Measurements from ENCODE around the gene DHDH. TPM values are rescaled to one million over a fixed set of nuclear protein-coding genes. Genes with fewer than 3 reads are reported as not detected.
A peak's percentile ranks its signal among the peaks of the same experiment; 100 is the strongest.
"Not testable (repeated sequence)": the region's sequence is repeated elsewhere in the genome, so short reads cannot be mapped to it uniquely, and the experiment has no call there.

DHDH gene
- total RNA-seq, 2 experiments from 2014 or later, result 0.96 to 1.1 TPM

DNA sequence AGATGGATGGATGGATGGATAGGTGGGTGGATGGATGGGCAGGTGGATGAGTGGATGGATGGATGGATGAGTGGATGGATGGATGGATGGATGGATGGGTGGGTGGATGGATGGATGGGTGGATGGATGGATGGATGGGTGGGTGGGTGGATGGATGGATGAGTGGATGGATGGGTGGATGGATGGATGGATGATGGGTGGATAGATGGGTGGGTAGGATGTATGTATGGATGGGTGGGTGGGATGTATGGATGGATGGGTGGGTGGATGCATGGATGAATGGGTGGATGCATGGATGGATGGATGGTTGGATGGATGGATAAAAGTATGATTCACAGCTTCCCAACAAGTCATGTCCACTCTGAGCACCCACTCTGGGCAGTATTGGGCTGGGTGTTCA lies 29.7 kb upstream of the DHDH start:
- CTCF ChIA-PET; H3K4me3 Mint-ChIP-seq; DNase-seq; H3K27me3 Mint-ChIP-seq; ATAC-seq; H3K27ac Mint-ChIP-seq; H3K9me3 Mint-ChIP-seq (ENCODE audit: low read depth): not testable (repeated sequence)
- Mint-ChIP-seq H3K4me1 (peaks cover 27% of the 10 kb centered on the region), H3K36me3 (peaks cover 56% of the 10 kb centered on the region)

DNA sequence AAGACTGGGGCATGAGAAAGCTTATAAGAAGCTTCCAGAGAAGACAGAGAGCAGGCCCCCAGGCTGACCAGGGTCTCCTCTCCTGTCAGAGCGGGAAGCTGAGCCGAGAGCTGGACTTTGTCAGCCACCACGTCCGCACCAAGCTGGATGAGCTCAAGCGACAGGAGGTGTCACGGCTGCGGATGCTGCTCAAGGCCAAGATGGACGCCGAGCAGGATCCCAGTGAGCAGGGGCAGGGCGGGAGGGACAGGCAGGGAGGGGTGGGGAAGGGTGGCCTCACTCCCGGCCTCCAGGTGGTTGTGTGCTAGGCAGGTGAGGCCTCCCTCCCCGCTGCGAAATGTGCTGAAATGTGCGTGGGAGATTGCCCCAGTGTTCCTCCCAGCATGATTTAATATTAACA lies 27.8 kb upstream of the DHDH start:
- H3K9me3 Mint-ChIP-seq (ENCODE audit: low read depth), result no peaks in the 10 kb centered on the region
- H3K27ac Mint-ChIP-seq, result no peak overlapping the region
- H3K4me1 Mint-ChIP-seq, result peaks cover 20% of the 10 kb centered on the region
- DNase-seq (no peak), ATAC-seq (no peak)
- peaks cover 64% of the 10 kb centered on the region for H3K36me3 Mint-ChIP-seq
- CTCF ChIA-PET, result no interaction called here
- H3K27me3 Mint-ChIP-seq, result no peaks in the 10 kb centered on the region
- no peak overlapping the region for H3K4me3 Mint-ChIP-seq

DNA sequence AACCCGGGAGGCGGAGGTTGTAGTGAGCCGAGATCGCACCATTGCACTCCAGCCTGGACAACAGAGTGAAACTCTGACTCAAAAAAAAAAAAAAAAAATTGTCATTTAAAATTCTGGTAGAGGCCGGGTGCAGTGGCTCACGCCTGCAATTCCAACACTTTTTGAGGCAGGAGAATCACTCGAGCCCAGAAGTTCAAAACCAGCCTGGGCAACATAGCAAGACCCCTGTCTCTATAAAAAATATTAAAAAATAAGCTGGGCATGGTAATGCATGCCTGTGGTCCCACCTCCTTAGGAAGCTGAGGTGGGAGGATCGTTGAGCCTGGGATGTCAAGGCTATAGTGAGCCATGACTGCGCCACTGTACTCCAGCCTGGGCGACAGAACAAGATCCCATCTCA lies 27.2 kb upstream of the DHDH start:
- ATAC-seq, result no peak
- no peak overlapping the region for H3K4me3 Mint-ChIP-seq
- no peak for DNase-seq
- peaks cover 63% of the 10 kb centered on the region for H3K36me3 Mint-ChIP-seq
- H3K27ac Mint-ChIP-seq, result no peak overlapping the region
- H3K4me1 Mint-ChIP-seq, result peaks cover 15% of the 10 kb centered on the region
- H3K27me3 Mint-ChIP-seq, result no peaks in the 10 kb centered on the region
- H3K9me3 Mint-ChIP-seq (ENCODE audit: low read depth), result no peaks in the 10 kb centered on the region
- CTCF ChIA-PET, result no interaction called here

DNA sequence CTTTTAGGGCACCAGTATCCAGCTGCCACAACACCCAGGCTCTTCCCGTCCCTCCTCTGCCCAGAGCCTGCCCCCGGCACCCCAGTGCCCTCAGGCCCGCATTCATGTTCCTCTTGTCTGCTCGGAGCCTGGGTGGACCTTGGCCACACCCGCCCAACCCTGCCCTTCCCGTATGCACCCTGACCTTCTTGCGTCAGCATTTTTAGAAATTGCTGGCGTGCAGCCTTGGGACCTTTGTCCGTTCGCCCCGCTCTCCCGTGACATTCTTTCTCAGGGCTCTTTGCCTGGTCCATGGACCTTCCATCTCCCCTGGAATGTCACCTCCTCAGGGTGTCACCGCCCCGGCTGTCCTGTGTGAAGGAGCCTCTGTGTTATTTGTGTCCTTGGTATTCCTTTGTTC lies 25.8 kb upstream of the DHDH start:
- no peak overlapping the region for H3K27ac Mint-ChIP-seq
- H3K36me3 Mint-ChIP-seq, result peaks cover 64% of the 10 kb centered on the region

GRCh38 chr19:48909424-48910077 lies 23.9 kb upstream of the DHDH start:
- H3K4me1 Mint-ChIP-seq; H3K27ac Mint-ChIP-seq; H3K9me3 Mint-ChIP-seq (ENCODE audit: low read depth); ATAC-seq; H3K4me3 Mint-ChIP-seq; CTCF ChIA-PET; H3K27me3 Mint-ChIP-seq; DNase-seq: not testable (repeated sequence)
- H3K36me3 Mint-ChIP-seq, result peaks cover 69% of the 10 kb centered on the region

More for the DNA sequence above, 25.8 kb upstream of the DHDH start:
- H3K9me3 Mint-ChIP-seq (ENCODE audit: low read depth), result no peaks in the 10 kb centered on the region
- H3K27me3 Mint-ChIP-seq, result no peaks in the 10 kb centered on the region
- DNase-seq, result no peak
- CTCF ChIA-PET, result no interaction called here
- H3K4me1 Mint-ChIP-seq, result peaks cover 5% of the 10 kb centered on the region
- ATAC-seq, result no peak
- H3K4me3 Mint-ChIP-seq, result no peak overlapping the region

GRCh38 chr19:48910803-48911202 lies 22.7 kb upstream of the DHDH start:
- DNase-seq, result no peak
- CTCF ChIA-PET, result interaction anchor here (0.7 kb wide), 1 partner anchor 60 kb away, joined by 4 read pairs; no protein-coding TSS in a partner anchor
- H3K4me1 Mint-ChIP-seq, result no peaks in the 10 kb centered on the region
- no peak overlapping the region for H3K4me3 Mint-ChIP-seq
- ATAC-seq, result no peak
- H3K27ac Mint-ChIP-seq, result no peak overlapping the region
- H3K9me3 Mint-ChIP-seq (ENCODE audit: low read depth), result no peaks in the 10 kb centered on the region
- H3K27me3 Mint-ChIP-seq, result no peaks in the 10 kb centered on the region
- peaks cover 60% of the 10 kb centered on the region for H3K36me3 Mint-ChIP-seq

- Mint-ChIP-seq H3K4me3 (no peak overlapping the region), H3K27ac (no peak overlapping the region), H3K9me3 (ENCODE audit: low read depth) (no peaks in the 10 kb centered on the region), H3K27me3 (no peaks in the 10 kb centered on the region), H3K36me3 (peaks cover 49% of the 10 kb centered on the region), H3K4me1 (peaks cover 2% of the 10 kb centered on the region)
- ATAC-seq (peak; percentile 69), DNase-seq (no peak)
- CTCF ChIA-PET, result interaction anchor here (0.9 kb wide), 1 partner anchor 11 kb away, joined by 9 read pairs; no protein-coding TSS in a partner anchor
These were observed 20.2 kb upstream of the DHDH start for GRCh38 chr19:48913114-48913889.

- Mint-ChIP-seq H3K27me3 (no peaks in the 10 kb centered on the region), H3K9me3 (ENCODE audit: low read depth) (no peaks in the 10 kb centered on the region), H3K4me3 (no peak overlapping the region), H3K4me1 (peaks cover 2% of the 10 kb centered on the region), H3K27ac (no peak overlapping the region), H3K36me3 (peaks cover 48% of the 10 kb centered on the region)
- no peak for ATAC-seq
- CTCF ChIA-PET, result interaction anchor here (0.9 kb wide), 1 partner anchor 11 kb away, joined by 9 read pairs; no protein-coding TSS in a partner anchor
- DNase-seq, result no peak
These were observed 19.3 kb upstream of the DHDH start for GRCh38 chr19:48914181-48914580.

DNA sequence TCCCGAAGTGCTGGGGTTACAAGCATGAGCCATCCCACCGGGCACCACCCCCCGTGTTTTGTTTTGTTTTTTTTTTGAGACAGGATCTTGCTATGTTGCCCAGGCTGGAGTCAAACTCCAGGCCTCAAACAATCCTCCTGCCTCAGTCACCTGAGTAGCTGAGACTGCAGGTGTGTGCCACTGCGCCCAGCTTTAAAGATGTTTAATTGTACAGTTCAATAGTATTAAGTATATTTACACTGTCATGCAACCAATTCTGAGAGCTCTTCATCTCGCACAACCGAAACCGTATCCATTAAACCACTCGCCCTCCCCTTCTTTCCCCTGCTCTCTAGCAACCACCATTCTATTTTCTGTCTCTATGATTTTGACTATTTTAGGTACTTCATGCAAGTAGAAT lies 17.7 kb upstream of the DHDH start:
- ATAC-seq (no peak), DNase-seq (no peak)
- Mint-ChIP-seq H3K9me3 (ENCODE audit: low read depth) (no peaks in the 10 kb centered on the region), H3K36me3 (peaks cover 39% of the 10 kb centered on the region), H3K27me3 (no peaks in the 10 kb centered on the region), H3K27ac (no peak overlapping the region), H3K4me1 (peaks cover 2% of the 10 kb centered on the region), H3K4me3 (no peak overlapping the region)
- CTCF ChIA-PET, result no interaction called here

- no peak for DNase-seq
- Mint-ChIP-seq H3K27ac (no peak overlapping the region), H3K4me3 (no peak overlapping the region), H3K4me1 (peaks cover 2% of the 10 kb centered on the region), H3K27me3 (no peaks in the 10 kb centered on the region), H3K9me3 (ENCODE audit: low read depth) (no peaks in the 10 kb centered on the region), H3K36me3 (peaks cover 27% of the 10 kb centered on the region)
- no peak for ATAC-seq
- CTCF ChIA-PET, result interaction anchor here (0.9 to 1.1 kb wide), 2 partner anchors 17 to 75 kb away, joined by 3 read pairs; no protein-coding TSS in a partner anchor
These were observed 15.4 kb upstream of the DHDH start for GRCh38 chr19:48918071-48918470.

- Mint-ChIP-seq H3K36me3 (peaks cover 24% of the 10 kb centered on the region), H3K4me3 (no peak overlapping the region), H3K27me3 (no peaks in the 10 kb centered on the region), H3K9me3 (ENCODE audit: low read depth) (no peaks in the 10 kb centered on the region), H3K27ac (no peak overlapping the region), H3K4me1 (peaks cover 2% of the 10 kb centered on the region)
- DNase-seq (peak; percentile 45), ATAC-seq (peak; percentile 47)
- CTCF ChIA-PET, result interaction anchor here (0.8 to 0.9 kb wide), 2 partner anchors 52 to 76 kb away, joined by 3 read pairs; no protein-coding TSS in a partner anchor
These were observed 14.7 kb upstream of the DHDH start for GRCh38 chr19:48918801-48919247.

DNA sequence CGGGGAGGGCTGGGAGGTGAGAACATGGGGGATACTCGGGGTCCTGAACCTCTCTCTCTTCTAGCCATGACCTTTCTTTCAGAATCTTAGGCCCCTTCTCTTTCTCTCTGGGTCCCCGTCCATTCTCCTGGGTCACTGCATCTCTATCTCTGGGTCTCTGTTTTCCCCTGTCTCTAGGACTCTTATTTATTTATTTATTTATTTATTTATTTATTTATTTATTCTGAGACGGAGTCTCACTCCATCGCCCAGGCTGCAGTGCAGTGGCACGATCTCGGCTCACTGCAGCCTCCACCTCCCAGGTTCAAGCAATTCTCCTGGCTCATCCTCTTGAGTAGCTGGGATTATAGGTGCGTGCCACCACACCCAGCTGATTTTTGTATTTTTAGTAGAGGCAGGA lies 14.2 kb upstream of the DHDH start:
- not testable (repeated sequence) for H3K27me3 Mint-ChIP-seq; H3K27ac Mint-ChIP-seq; DNase-seq; H3K4me1 Mint-ChIP-seq; ATAC-seq; H3K9me3 Mint-ChIP-seq (ENCODE audit: low read depth); H3K4me3 Mint-ChIP-seq
- H3K36me3 Mint-ChIP-seq, result peaks cover 22% of the 10 kb centered on the region
- CTCF ChIA-PET, result interaction anchor here (0.8 to 1.5 kb wide), 2 partner anchors 51 kb away, joined by 3 read pairs; no protein-coding TSS in a partner anchor

DNA sequence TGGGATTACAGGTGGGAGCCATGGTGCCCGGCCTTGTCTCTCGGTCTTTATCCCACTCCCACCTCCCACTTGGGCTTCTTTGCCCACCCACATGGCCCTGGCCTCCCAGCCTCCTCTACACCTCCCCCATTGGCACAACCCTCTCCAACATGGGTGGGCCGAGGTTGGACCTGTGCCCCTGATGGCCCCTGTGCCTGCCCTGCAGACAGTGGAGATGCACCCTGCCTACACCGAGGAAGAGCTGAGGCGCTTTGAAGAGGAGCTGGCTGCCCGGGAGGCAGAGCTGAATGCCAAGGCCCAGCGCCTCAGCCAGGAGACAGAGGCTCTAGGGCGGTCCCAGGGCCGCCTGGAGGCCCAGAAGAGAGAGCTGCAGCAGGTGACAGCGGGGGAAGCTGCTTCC lies 12.6 kb upstream of the DHDH start:
- ATAC-seq (no peak), DNase-seq (no peak)
- H3K36me3 Mint-ChIP-seq, result peaks cover 17% of the 10 kb centered on the region
- CTCF ChIA-PET, result interaction anchor here (0.7 to 1.5 kb wide), 2 partner anchors 49 to 78 kb away, joined by 3 read pairs; no protein-coding TSS in a partner anchor
- H3K27ac Mint-ChIP-seq, result no peak overlapping the region
- H3K4me3 Mint-ChIP-seq, result no peak overlapping the region
- peaks cover 2% of the 10 kb centered on the region for H3K4me1 Mint-ChIP-seq
- H3K9me3 Mint-ChIP-seq (ENCODE audit: low read depth), result no peaks in the 10 kb centered on the region
- H3K27me3 Mint-ChIP-seq, result no peaks in the 10 kb centered on the region
